GM23248 (cell line): ENCODE data around the gene PQBP1. TPM values are rescaled to one million over a fixed set of nuclear protein-coding genes. Genes with fewer than 3 reads are reported as not detected.

ENCODE experiments used
- DNase-seq: peaks from one replicate; pipeline ENCODE4 v3.0.0-alpha.2; 2015
- H2AFZ ChIP-seq: fragments of 200-600 bp; sonication (generic); 2 replicates; pipeline ENCODE4 v1.6.1; 2016; ENCODE audit warnings: antibody characterized with exemption
- H3F3A ChIP-seq: fragments of 200-600 bp; sonication (generic); 2 replicates; pipeline ENCODE4 v1.6.1; 2016; ENCODE audit warnings: mild to moderate bottlenecking, antibody characterized with exemption, mixed run types; ENCODE audit not compliant: insufficient read depth
- H3K27ac ChIP-seq: fragments of 200-600 bp; sonication (generic); 2 replicates; pipeline ENCODE4 v1.5.1; 2016; ENCODE audit warnings: mild to moderate bottlenecking
- H3K27me3 ChIP-seq: fragments of 200-600 bp; sonication (generic); replicated peaks from 2 replicates; pipeline ENCODE4 v1.6.1; 2016; ENCODE audit warnings: mild to moderate bottlenecking; ENCODE audit not compliant: insufficient read depth
- H3K36me3 ChIP-seq: fragments of 200-600 bp; sonication (generic); 2 replicates; pipeline ENCODE4 v1.6.1; 2016; ENCODE audit warnings: low read depth, mild to moderate bottlenecking
- H3K4me1 ChIP-seq: fragments of 200-600 bp; sonication (generic); 2 replicates; pipeline ENCODE4 v1.6.1; 2016; ENCODE audit warnings: mild to moderate bottlenecking; ENCODE audit not compliant: insufficient read depth
- H3K4me2 ChIP-seq: fragments of 200-600 bp; sonication (generic); one replicate; pipeline ENCODE4 v1.6.1; 2016; ENCODE audit warnings: mild to moderate bottlenecking; ENCODE audit not compliant: unreplicated experiment
- H3K4me3 ChIP-seq: fragments of 200-600 bp; sonication (generic); 2 replicates; pipeline ENCODE4 v1.5.1; 2016; ENCODE audit warnings: mild to moderate bottlenecking
- H3K79me2 ChIP-seq: fragments of 200-600 bp; sonication (generic); 2 replicates; pipeline ENCODE4 v1.6.1; 2016; ENCODE audit warnings: mild to moderate bottlenecking; ENCODE audit not compliant: insufficient read depth
- H3K9ac ChIP-seq: fragments of 200-600 bp; sonication (generic); 2 replicates; pipeline ENCODE4 v1.6.1; 2016; ENCODE audit warnings: mild to moderate bottlenecking
- H3K9me2 ChIP-seq: fragments of 200-600 bp; sonication (generic); 2 replicates; pipeline ENCODE4 v1.6.1; 2016; ENCODE audit warnings: mixed run types, mild to moderate bottlenecking, moderate library complexity; ENCODE audit not compliant: insufficient read depth
- H3K9me3 ChIP-seq: fragments of 200-600 bp; sonication (generic); one replicate; pipeline ENCODE4 v1.6.1; 2017; ENCODE audit warnings: low read depth
- H4K20me1 ChIP-seq: fragments of 200-600 bp; sonication (generic); 2 replicates; pipeline ENCODE4 v1.6.0; 2016; ENCODE audit not compliant: insufficient read depth
- EZH2 ChIP-seq: fragments of 200-600 bp; sonication (generic); IDR thresholded peaks from 2 replicates; pipeline ENCODE4 v1.6.1; 2018; ENCODE audit warnings: antibody characterized with exemption, mild to moderate bottlenecking; ENCODE audit not compliant: insufficient read depth, poor library complexity, severe bottlenecking
- EZH2phosphoT487 ChIP-seq: fragments of 200-600 bp; sonication (generic); IDR thresholded peaks from 2 replicates; pipeline ENCODE4 v1.6.1; 2018; ENCODE audit warnings: antibody characterized with exemption, moderate library complexity, mild to moderate bottlenecking, low read depth; ENCODE audit not compliant: insufficient read depth
- WGBS, 2 experiments: methylation state at CpG; one replicate each; pipeline ENCODE4 v1.1.6; 2015 to 2017; ENCODE audit warnings: low lambda C conversion rate in 2 of 2, low coverage in 1 of 2; ENCODE audit errors: missing lambda C conversion rate in 2 of 2; 5-methylcytosine and 5-hydroxymethylcytosine counted together
- in situ Hi-C: fragments of 300-500 bp; cut with MboI; formaldehyde crosslinking; loops from 2 replicates; pipeline ENCODE4 v1.15.0; 2020
- polyA plus RNA-seq: library from polyadenylated mRNA; unstranded; fragments of >200 nt; fragmentation: Nextera tagmentation; extraction: Ambion mirVana; gene quantifications from 2 replicates; pipeline ENCODE4 v1.2.1, GENCODE V29; 2016
- total RNA-seq: library from RNA; depleted of rRNA; stranded (reverse); fragments of >200 nt; shearing (Covaris generic); gene quantifications from 2 replicates; pipeline ENCODE4 v1.2.3, GENCODE V29; 2014

Gene PQBP1
- total and polyA plus RNA-seq, 2 experiments from 2014 or later: 30.3 to 45.4 TPM

DNA sequence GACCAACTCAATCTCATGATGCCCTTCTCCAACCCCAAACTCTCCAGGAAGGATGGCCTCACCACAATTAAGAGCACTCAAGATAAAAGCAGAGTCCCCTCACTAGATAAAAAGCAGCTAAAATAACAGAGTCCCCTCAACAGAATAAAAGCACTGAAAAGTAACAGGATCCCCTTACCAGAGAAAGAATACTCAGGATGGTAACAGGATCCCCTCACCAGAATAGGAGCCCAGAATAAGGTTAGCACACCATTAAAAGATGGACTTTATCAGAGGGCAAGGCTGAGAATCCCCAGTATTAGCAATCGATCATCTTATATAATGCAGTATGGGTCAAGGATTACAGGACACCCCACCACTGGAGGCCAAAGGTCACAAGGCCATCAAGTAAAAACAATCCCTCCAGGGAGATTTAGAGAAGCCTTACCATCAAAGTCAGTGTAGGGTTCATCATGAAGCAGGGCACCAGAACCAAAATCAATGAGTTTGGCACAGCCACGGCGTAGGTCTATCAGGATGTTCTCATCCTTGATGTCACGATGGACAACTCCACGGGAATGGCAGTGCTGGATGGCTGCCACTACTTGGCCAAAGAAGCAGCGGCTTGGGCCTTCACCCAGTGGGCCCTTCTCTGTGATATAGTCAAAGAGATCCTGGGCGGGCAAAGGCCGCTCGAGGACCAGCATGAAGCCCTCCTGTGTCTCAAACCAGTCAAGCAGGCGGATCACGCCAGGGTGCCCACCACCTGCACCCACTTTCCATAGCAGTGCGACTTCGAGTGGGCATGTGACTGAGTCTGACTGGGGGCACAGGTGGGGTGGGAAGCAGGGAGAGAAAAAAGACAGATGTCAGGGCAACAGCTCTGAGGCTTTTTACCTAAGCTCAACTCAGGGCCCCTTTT, 17.1 kb downstream of the PQBP1 start:
- no peak overlapping the region for H2AFZ ChIP-seq
- H3K36me3 ChIP-seq: no peaks in the 10 kb centered on the region
- TF ChIP-seq EZH2phosphoT487: no peak
- TF ChIP-seq EZH2: no peak
- in situ Hi-C loops: loop anchor here (25.0 kb wide), 1 partner anchor 253 kb away; no protein-coding TSS in a partner anchor
- H3K27ac ChIP-seq: no peak overlapping the region
- no peaks in the 10 kb centered on the region for H4K20me1 ChIP-seq
- no peaks in the 10 kb centered on the region for H3K9me3 ChIP-seq
- H3K79me2 ChIP-seq: peaks cover 16% of the 10 kb centered on the region
- no peak overlapping the region for H3K4me2 ChIP-seq
- peaks cover 8% of the 10 kb centered on the region; the same call in 1 of the 2 replicates for H3K4me1 ChIP-seq
- no peak for DNase-seq
- no peaks in the 10 kb centered on the region for H3K9me2 ChIP-seq
- 0 out of 2 replicates have a peak, but pooled peaks cover 12% of the 10 kb centered on the region for H3F3A ChIP-seq
- no peaks in the 10 kb centered on the region for H3K27me3 ChIP-seq
- H3K9ac ChIP-seq: no peak overlapping the region
- 94 to 98% methylated on average over 12 to 13 of the region's 13 CpGs for WGBS, 2 experiments
- no peak overlapping the region for H3K4me3 ChIP-seq

DNA sequence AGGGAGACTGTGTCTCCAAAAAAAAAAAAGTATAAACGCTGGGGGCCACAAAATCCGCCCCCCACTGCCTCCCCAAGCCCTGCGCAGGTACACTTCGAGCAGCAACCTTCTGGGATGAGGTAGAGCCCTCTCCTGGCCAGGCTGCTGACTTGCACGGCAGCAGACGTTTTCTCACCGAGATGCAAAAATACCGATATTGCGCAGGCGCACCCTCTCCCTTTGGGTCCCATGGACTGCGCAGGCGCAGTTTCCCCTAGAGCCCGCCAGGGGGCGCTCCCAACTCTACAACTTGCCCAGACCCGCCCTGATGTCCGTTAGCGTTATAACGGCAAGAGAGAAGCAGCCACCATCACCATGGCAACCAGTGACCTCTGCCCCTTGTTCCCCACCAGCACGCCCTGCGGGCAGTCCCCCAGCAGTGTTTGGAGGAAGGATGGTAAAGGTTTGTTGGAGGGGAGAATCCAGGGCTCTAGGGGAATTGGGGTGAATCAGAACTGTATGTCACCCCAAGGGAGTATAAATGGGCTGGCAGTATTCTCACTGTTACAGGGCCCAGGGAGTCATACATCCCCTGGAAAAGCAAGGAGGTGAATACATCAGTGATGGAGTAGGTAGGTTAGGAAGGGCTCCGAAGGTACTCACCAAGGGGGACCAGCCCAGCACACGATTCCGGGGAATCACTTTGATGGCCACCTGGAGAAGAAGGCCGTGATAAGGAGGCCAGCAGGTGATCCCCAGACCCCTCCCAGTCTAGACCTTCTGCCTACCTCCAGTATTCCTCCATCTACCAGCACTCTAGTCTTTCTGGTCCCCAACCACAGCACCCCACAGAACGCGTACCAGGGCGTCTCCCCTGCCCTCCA, 19.6 kb downstream of the PQBP1 start:
- Histone ChIP-seq H2AFZ (no peak overlapping the region), H3K9me3 (no peaks in the 10 kb centered on the region), H3K4me1 (peaks cover 12% of the 10 kb centered on the region; the same call in 1 of the 2 replicates), H3K36me3 (no peaks in the 10 kb centered on the region), H3K79me2 (no peaks in the 10 kb centered on the region), H3K27ac (peak overlapping the region; percentile 46), H3K9ac (no peak overlapping the region), H3K9me2 (no peaks in the 10 kb centered on the region), H3K4me3 (no peak overlapping the region), H4K20me1 (no peaks in the 10 kb centered on the region), H3F3A (peaks cover 27% of the 10 kb centered on the region), H3K27me3 (no peaks in the 10 kb centered on the region), H3K4me2 (no peak overlapping the region)
- in situ Hi-C loops: loop anchor here (25.0 kb wide), 1 partner anchor 255 kb away; no protein-coding TSS in a partner anchor
- peak; percentile 88 for DNase-seq
- 15 to 24% methylated on average over 20 to 24 of the region's 27 CpGs for WGBS, 2 experiments
- TF ChIP-seq EZH2 (no peak), EZH2phosphoT487 (no peak)

DNA sequence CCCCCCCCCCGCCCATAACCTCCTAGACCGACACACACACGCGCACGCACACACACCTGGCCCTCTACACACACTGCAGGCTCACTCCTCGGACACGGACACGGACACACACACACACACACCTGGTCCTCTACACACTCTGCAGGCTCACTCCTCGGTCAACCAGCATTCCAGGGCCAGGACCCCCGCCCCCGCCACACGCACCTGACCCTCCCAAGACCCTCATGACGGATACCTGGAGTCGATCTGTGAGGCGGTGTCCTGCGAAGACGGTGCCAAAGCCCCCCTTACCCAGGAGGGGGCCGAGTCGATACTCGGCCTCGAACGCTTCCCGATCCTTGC, 20.5 kb downstream of the PQBP1 start:
- H3K4me1 ChIP-seq: peaks cover 12% of the 10 kb centered on the region; the same call in 1 of the 2 replicates
- DNase-seq: no peak
- H3K27me3 ChIP-seq: no peaks in the 10 kb centered on the region
- no peak overlapping the region for H3K27ac ChIP-seq
- in situ Hi-C loops: loop anchor here (25.0 kb wide), 1 partner anchor 256 kb away; no protein-coding TSS in a partner anchor
- H3F3A ChIP-seq: peaks cover 27% of the 10 kb centered on the region
- H3K36me3 ChIP-seq: no peaks in the 10 kb centered on the region
- peak overlapping the region; percentile 76 for H3K4me2 ChIP-seq
- no peaks in the 10 kb centered on the region for H3K9me3 ChIP-seq
- H4K20me1 ChIP-seq: no peaks in the 10 kb centered on the region
- H2AFZ ChIP-seq: no peak overlapping the region
- peak overlapping the region; percentile 79 for H3K4me3 ChIP-seq
- H3K79me2 ChIP-seq: no peaks in the 10 kb centered on the region
- H3K9ac ChIP-seq: peak overlapping the region; percentile 78
- WGBS, 2 experiments: 0 to 11% methylated on average over 2 to 21 of the region's 23 CpGs
- TF ChIP-seq EZH2phosphoT487: no peak
- TF ChIP-seq EZH2: no peak
- H3K9me2 ChIP-seq: no peaks in the 10 kb centered on the region

DNA sequence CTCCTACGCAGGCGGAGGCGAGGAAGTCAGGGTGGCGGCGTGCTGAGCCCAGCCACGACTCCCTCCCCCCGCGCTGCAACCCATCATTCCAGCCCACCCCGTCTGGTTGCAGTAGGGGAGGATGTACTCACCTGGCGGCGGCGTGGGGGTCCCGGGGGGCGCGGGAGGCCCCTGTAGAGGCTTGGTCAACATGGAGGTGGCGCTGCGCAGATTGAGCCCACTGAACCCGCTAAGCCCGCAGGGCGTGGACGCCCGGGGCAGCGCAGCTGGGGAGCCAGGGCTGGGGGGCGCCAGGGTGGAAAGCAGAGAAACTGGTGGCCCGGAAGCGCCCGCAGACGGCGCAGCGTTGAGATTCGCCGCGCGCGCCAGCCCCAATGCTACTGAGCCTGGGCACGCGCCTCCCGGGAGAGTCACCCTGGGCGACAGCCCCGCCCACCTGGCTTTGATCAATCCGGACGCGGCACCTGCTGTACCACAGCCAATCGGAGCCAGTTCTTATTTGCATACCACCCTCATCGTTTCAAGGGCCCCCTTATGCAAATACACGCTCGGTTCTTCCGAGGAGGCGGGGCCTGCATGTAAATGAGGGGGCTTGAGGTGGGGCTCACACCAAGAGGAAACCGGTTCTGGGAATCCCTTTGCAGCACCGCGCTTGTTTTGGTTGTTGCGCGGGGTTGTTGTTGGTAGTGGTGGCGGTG, 21.1 kb downstream of the PQBP1 start, which contains the start of gene PIM2:
PIM2 (minus strand) TSS at position 382 of the 698 bp plus-strand sequence; CDS start at position 192, 190 bp downstream.
- H3K27me3 ChIP-seq: no peaks in the 10 kb centered on the region
- H3K9me3 ChIP-seq: no peaks in the 10 kb centered on the region
- 1 to 7% methylated on average over 10 to 22 of the region's 55 CpGs for WGBS, 2 experiments
- peak within 1 kb of the TSS; percentile 46 for H3K27ac ChIP-seq
- no peaks in the 10 kb centered on the region for H3K79me2 ChIP-seq
- H3K4me3 ChIP-seq: peak within 1 kb of the TSS; percentile 79
- H2AFZ ChIP-seq: peak within 1 kb of the TSS; percentile 48; the same call in 1 of the 2 replicates
- no peak for TF ChIP-seq EZH2phosphoT487
- no peak for TF ChIP-seq EZH2
- H3K36me3 ChIP-seq: no peaks in the 10 kb centered on the region
- peak within 1 kb of the TSS; percentile 76 for H3K4me2 ChIP-seq
- in situ Hi-C loops: loop anchor here (25.0 kb wide), 1 partner anchor 256 kb away; no protein-coding TSS in a partner anchor
- peaks cover 27% of the 10 kb centered on the region for H3F3A ChIP-seq
- peak within 1 kb of the TSS; percentile 78 for H3K9ac ChIP-seq
- H3K9me2 ChIP-seq: no peaks in the 10 kb centered on the region
- H3K4me1 ChIP-seq: peaks cover 12% of the 10 kb centered on the region; the same call in 1 of the 2 replicates
- H4K20me1 ChIP-seq: no peaks in the 10 kb centered on the region
- peak; percentile 82 for DNase-seq
